Loucy (cell line): ENCODE measurements around the gene NUTM2A.
"Not testable (repeated sequence)": the region's sequence is repeated elsewhere in the genome, so short reads cannot be mapped to it uniquely, and the experiment has no call there.

Experiments
- H2AFZ ChIP-seq: fragments of 200-600 bp; sonication (generic); 2 replicates; pipeline ENCODE4 v1.6.0; 2016; ENCODE audit warnings: antibody characterized with exemption, mild to moderate bottlenecking, low read length, moderate library complexity
- H3F3A ChIP-seq: fragments of 200-600 bp; 2 replicates; pipeline ENCODE4 v1.6.0; 2016; ENCODE audit warnings: antibody characterized with exemption, low read depth, mild to moderate bottlenecking
- H3K27me3 ChIP-seq: fragments of 200-600 bp; sonication (generic); 2 replicates; pipeline ENCODE4 v1.6.1; 2014; ENCODE audit warnings: low read length, mild to moderate bottlenecking; ENCODE audit not compliant: insufficient read depth, poor library complexity, severe bottlenecking
- H3K36me3 ChIP-seq: fragments of 200-600 bp; sonication (generic); 2 replicates; pipeline ENCODE4 v1.6.1; 2016; ENCODE audit warnings: low read length; ENCODE audit not compliant: insufficient read depth
- H3K4me1 ChIP-seq: fragments of 200-600 bp; sonication (generic); 2 replicates; pipeline ENCODE4 v1.5.1; 2014; ENCODE audit warnings: low read length, mild to moderate bottlenecking; ENCODE audit not compliant: insufficient read depth, poor library complexity, severe bottlenecking
- H3K4me2 ChIP-seq: fragments of 200-600 bp; sonication (generic); 2 replicates; pipeline ENCODE4 v1.6.0; 2014; ENCODE audit warnings: antibody characterized with exemption, low read length, low read depth, mild to moderate bottlenecking; ENCODE audit not compliant: poor library complexity, severe bottlenecking
- H3K4me3 ChIP-seq: fragments of 200-600 bp; sonication (generic); 2 replicates; pipeline ENCODE4 v1.5.1; 2014; ENCODE audit warnings: low read length, mild to moderate bottlenecking, mixed read lengths; ENCODE audit not compliant: poor library complexity, severe bottlenecking
- H3K79me2 ChIP-seq: fragments of 200-600 bp; sonication (generic); 2 replicates; pipeline ENCODE4 v1.6.1; 2014; ENCODE audit warnings: low read length; ENCODE audit not compliant: insufficient read depth
- H3K9ac ChIP-seq: fragments of 200-600 bp; sonication (generic); 2 replicates; pipeline ENCODE4 v1.6.0; 2014; ENCODE audit warnings: mild to moderate bottlenecking, low read depth, low read length, moderate library complexity; ENCODE audit not compliant: poor library complexity, severe bottlenecking
- H3K9me2 ChIP-seq: fragments of 200-600 bp; sonication (generic); replicated peaks from 2 replicates; pipeline ENCODE4 v1.6.1; 2016; ENCODE audit warnings: low read depth, low read length, mixed read lengths
- H3K9me3 ChIP-seq: fragments of 200-600 bp; sonication (generic); 2 replicates; pipeline ENCODE4 v1.6.1; 2014; ENCODE audit warnings: mild to moderate bottlenecking, antibody characterized with exemption, low read length, low read depth; ENCODE audit not compliant: insufficient read depth
- H4K20me1 ChIP-seq: fragments of 200-600 bp; sonication (generic); 2 replicates; pipeline ENCODE4 v1.6.0; 2014; ENCODE audit warnings: antibody characterized with exemption, low read length, mild to moderate bottlenecking; ENCODE audit not compliant: insufficient read depth, poor library complexity, severe bottlenecking

NUTM2A gene

DNA sequence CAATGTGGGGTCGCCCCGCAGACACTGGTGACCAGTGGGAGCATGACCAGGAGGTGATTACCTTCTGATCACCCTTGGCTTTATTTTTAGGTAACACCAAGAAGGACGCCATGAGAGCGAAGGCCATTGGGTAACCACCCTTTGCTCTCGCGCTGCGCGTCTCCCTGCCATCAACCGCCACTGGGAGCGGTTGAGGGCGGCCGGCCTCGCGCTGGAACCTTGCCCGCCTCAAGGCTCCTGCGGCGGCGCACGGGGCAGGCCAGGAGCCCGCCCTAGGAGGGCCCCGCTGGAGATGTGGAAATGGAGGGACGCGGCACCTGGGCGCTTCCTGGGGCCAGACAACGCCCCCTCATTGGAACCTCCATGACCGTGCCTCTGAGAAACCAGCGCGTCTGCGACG is 2.5 kb upstream of the NUTM2A start:
- H3K4me3 ChIP-seq, H3K9me3 ChIP-seq, H3K4me2 ChIP-seq, H3K27me3 ChIP-seq, H3K9me2 ChIP-seq, H3K9ac ChIP-seq, H4K20me1 ChIP-seq, H2AFZ ChIP-seq, H3K36me3 ChIP-seq, H3K79me2 ChIP-seq, H3F3A ChIP-seq, H3K4me1 ChIP-seq: not testable (repeated sequence)

- not testable (repeated sequence) for H3K36me3 ChIP-seq, H4K20me1 ChIP-seq, H3K79me2 ChIP-seq, H3K4me1 ChIP-seq, H3K9me2 ChIP-seq, H2AFZ ChIP-seq, H3K27me3 ChIP-seq, H3K9me3 ChIP-seq, H3K9ac ChIP-seq, H3K4me2 ChIP-seq, H3K4me3 ChIP-seq, H3F3A ChIP-seq
These were observed 3.0 kb downstream of the NUTM2A start for GRCh38 chr10:87228247-87228646.

DNA sequence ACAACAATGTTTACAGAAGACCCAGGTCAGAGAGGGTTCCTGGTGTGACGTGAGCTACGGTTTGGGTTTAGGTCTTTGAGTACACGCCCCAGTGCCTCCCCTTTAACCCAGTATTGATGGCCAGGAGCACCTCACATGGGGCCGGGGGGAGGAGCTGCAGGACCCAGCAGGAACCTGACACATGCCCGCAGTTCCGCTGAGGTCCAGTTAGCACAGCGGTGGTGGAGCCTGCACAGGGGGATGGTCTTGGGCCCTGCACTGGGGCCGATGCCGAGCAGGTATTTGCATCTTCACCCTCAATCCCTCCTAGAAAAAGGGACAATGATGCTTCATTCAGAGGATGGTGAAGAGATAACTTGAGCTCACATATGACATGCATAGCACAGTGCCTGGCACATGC is 4.0 kb downstream of the NUTM2A start:
- H3F3A ChIP-seq, H3K4me3 ChIP-seq, H3K9me3 ChIP-seq, H2AFZ ChIP-seq, H3K4me2 ChIP-seq, H3K9me2 ChIP-seq, H3K79me2 ChIP-seq, H3K36me3 ChIP-seq, H4K20me1 ChIP-seq, H3K9ac ChIP-seq, H3K4me1 ChIP-seq, H3K27me3 ChIP-seq: not testable (repeated sequence)

- H3K79me2 ChIP-seq, H2AFZ ChIP-seq, H3K9ac ChIP-seq, H3K27me3 ChIP-seq, H3K9me2 ChIP-seq, H3K4me3 ChIP-seq, H3F3A ChIP-seq, H3K36me3 ChIP-seq, H3K4me2 ChIP-seq, H4K20me1 ChIP-seq, H3K4me1 ChIP-seq, H3K9me3 ChIP-seq: not testable (repeated sequence)
These were observed 9.6 kb downstream of the NUTM2A start for GRCh38 chr10:87234854-87235253.

GRCh38 chr10:87237244-87237643 is 12.0 kb downstream of the NUTM2A start:
- not testable (repeated sequence) for H3K36me3 ChIP-seq, H4K20me1 ChIP-seq, H3K9me2 ChIP-seq, H3F3A ChIP-seq, H2AFZ ChIP-seq, H3K9me3 ChIP-seq, H3K4me1 ChIP-seq, H3K27me3 ChIP-seq, H3K9ac ChIP-seq, H3K79me2 ChIP-seq, H3K4me2 ChIP-seq, H3K4me3 ChIP-seq

DNA sequence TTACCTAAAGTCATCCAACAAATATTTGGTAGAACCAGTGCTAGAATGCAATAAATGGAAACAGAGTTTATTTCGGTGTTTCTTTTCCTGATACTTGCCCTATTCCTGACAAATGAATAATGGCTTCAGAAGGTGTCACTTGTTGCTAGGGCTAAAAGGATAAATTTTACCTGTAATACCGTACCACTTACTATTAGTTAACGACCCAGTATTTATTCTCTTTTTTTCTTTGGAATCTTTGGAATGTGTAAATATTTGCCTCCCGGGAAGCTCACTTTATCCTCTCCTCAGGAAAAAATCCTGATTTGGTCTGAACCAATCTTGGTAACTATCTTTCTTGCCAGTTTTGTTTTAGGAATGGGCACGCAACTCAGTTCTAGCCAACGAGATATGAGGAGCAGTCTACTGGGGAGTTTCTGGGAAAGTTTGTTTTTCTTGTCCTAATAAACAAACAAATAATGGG is 14.1 kb downstream of the NUTM2A start:
- H2AFZ ChIP-seq, H4K20me1 ChIP-seq, H3K9me2 ChIP-seq, H3K36me3 ChIP-seq, H3K27me3 ChIP-seq, H3K9ac ChIP-seq, H3K9me3 ChIP-seq, H3K79me2 ChIP-seq, H3K4me2 ChIP-seq, H3K4me3 ChIP-seq, H3K4me1 ChIP-seq, H3F3A ChIP-seq: not testable (repeated sequence)

DNA sequence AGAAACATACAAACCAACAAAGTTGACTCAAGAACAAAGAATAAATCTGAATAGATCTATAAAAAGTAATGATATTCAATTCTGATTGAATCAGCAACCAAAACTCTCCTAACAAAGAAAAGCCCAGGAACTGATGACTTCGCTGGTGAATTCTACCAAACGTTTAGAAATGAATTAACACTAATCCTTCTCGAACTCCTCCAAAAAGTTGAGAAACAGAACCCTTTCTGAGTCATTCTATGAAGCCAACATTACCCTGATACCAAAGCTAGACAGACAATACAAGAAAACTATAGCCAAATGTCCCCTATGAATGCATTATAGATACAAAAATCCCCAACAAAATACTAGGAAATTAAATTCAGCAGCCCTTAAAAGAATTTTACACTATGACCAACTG is 16.9 kb downstream of the NUTM2A start:
- not testable (repeated sequence) for H3K9ac ChIP-seq, H2AFZ ChIP-seq, H3K9me3 ChIP-seq, H4K20me1 ChIP-seq, H3K9me2 ChIP-seq, H3K4me1 ChIP-seq, H3F3A ChIP-seq, H3K27me3 ChIP-seq, H3K4me3 ChIP-seq, H3K79me2 ChIP-seq, H3K4me2 ChIP-seq, H3K36me3 ChIP-seq

DNA sequence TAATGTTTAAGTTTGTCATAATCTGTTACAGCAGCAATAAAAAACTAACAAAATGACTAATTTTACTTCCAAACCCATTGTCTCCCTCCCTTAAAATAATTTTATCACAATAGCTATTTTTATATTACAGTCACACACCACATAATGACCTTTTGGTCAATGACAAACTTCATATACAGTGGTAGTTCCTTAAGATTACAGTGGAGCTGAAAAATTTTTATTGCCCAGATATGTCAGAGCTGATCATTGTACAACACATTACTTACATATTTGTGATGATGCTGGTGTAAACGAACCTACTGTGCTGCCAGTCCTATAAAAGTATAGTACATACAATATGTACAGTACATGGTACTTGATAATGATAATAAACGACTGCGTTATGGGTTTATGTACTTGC is 22.1 kb downstream of the NUTM2A start:
- not testable (repeated sequence) for H3K4me2 ChIP-seq, H3K9me3 ChIP-seq, H3K4me1 ChIP-seq, H3K4me3 ChIP-seq, H3K9me2 ChIP-seq, H4K20me1 ChIP-seq, H2AFZ ChIP-seq, H3K9ac ChIP-seq, H3K79me2 ChIP-seq, H3K27me3 ChIP-seq, H3K36me3 ChIP-seq, H3F3A ChIP-seq
